Muscle of leg (tissue), 16 donors: ENCODE results near the gene SPDYE18. TPM values are rescaled to one million over a fixed set of nuclear protein-coding genes. Genes with fewer than 3 reads are reported as not detected.
"Not testable (repeated sequence)": the region's sequence is repeated elsewhere in the genome, so short reads cannot be mapped to it uniquely, and the experiment has no call there.

Experiments used
- DNase-seq: peaks from one replicate; pipeline ENCODE4 v3.0.0; 2013
- H3K27ac ChIP-seq: one replicate; pipeline ENCODE4 v1.5.1; 2013; ENCODE audit warnings: mild to moderate bottlenecking, low read length, control low read depth
- H3K27me3 ChIP-seq: one replicate; pipeline ENCODE4 v1.6.1; 2013; ENCODE audit warnings: low read length; ENCODE audit not compliant: control insufficient read depth, insufficient read depth
- H3K36me3 ChIP-seq: one replicate; pipeline ENCODE4 v1.6.1; 2013; ENCODE audit warnings: low read length; ENCODE audit not compliant: control insufficient read depth, insufficient read depth
- H3K4me1 ChIP-seq: one replicate; pipeline ENCODE4 v1.6.1; 2013; ENCODE audit warnings: low read length; ENCODE audit not compliant: control insufficient read depth, insufficient read depth
- H3K4me3 ChIP-seq: one replicate; pipeline ENCODE4 v1.5.1; 2013; ENCODE audit warnings: low read length, control low read depth
- H3K9me3 ChIP-seq: replicated peaks from 2 replicates; pipeline ENCODE4 v1.6.1; 2013; ENCODE audit warnings: low read depth, low read length; ENCODE audit not compliant: control insufficient read depth
- WGBS: methylation state at CpG from one replicate; pipeline ENCODE4 v1.1.5; 2013; ENCODE audit warnings: missing lambda C conversion rate; ENCODE audit not compliant: insufficient coverage; 5-methylcytosine and 5-hydroxymethylcytosine counted together
- long read RNA-seq, 11 donors: transcript quantifications; one replicate each; lab custom pipeline, GENCODE V29; 2026
- polyA plus RNA-seq, 8 donors: library from polyadenylated mRNA; unstranded; fragments of 120-200 nt; gene quantifications; one replicate each; pipeline versions ENCODE4 v1.2.1 to v1.2.3, GENCODE V29; 2013; ENCODE audit warnings: inconsistent platforms in 1 of 8, low replicate concordance in 1 of 8; ENCODE audit not compliant: insufficient read length in 8 of 8, insufficient read depth in 1 of 8
- total RNA-seq: library from RNA; stranded (reverse); fragments of 120-200 nt; gene quantifications from one replicate; pipeline ENCODE4 v1.2.4, GENCODE V29; 2013

Gene SPDYE18, protein sequence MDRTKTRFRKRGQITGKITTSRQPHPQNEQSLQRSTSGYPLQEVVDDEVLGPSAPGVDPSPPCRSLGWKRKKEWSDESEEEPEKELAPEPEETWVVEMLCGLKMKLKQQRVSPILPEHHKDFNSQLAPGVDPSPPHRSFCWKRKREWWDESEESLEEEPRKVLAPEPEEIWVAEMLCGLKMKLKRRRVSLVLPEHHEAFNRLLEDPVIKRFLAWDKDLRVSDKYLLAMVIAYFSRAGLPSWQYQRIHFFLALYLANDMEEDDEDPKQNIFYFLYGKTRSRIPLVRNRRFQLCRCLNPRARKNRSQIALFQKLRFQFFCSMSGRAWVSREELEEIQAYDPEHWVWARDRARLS
- 0.66 TPM for total RNA-seq
- under 1 TPM in 7 of 8 donors, not detected in 1; 0.15 to 0.85 (median 0.20) TPM for polyA plus RNA-seq
- long read RNA-seq, donor 1, result 0 reads
- long read RNA-seq, donor 2, result 0 reads
- long read RNA-seq, donor 3, result 0 reads
- long read RNA-seq, donor 4, result 0 reads
- long read RNA-seq, donor 5, result 0 reads
- long read RNA-seq, donor 6, result 0 reads
- long read RNA-seq, donor 7, result 0 reads
- long read RNA-seq, donor 8, result 0 reads
- long read RNA-seq, donor 9, result 0 reads
- long read RNA-seq, donor 10, result 0 reads
- long read RNA-seq, donor 11, result 0 reads

GRCh38 chr7:77062557-77062956 is at the start of gene SPDYE18:
Gene SPDYE18 (minus strand): TSS chr7:77062558. CDS start chr7:77060512, 2,046 bp downstream.
- H3K4me1 ChIP-seq, H3K27me3 ChIP-seq, H3K27ac ChIP-seq, H3K36me3 ChIP-seq, DNase-seq, H3K9me3 ChIP-seq, H3K4me3 ChIP-seq: not testable (repeated sequence)
- WGBS, result no CpG with 5 or more reads among the region's 4 CpGs

DNA sequence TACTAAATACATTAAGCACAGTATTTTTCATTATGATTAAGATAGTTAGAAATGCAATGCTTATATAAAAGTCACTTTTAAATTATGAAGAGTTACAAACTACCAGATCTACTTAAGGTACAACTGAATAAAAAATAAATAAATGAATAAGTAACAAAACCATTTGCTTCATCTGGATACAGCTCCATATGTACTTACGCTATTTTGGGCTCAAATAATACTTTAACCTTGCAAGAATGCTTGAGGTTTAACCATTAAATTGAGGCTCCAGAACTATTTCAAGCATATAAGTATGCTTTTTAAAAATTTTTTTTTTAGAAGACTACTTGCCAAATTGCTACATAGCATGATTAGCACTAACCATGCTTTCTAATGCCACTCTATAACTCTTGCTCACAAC is 46.0 kb upstream of the SPDYE18 start:
- not testable (repeated sequence) for H3K27ac ChIP-seq, H3K4me3 ChIP-seq, H3K9me3 ChIP-seq, H3K4me1 ChIP-seq, H3K27me3 ChIP-seq, H3K36me3 ChIP-seq, DNase-seq
- no CpG with 5 or more reads among the region's 1 CpG for WGBS

- H3K27ac ChIP-seq, DNase-seq, H3K27me3 ChIP-seq, H3K9me3 ChIP-seq, H3K4me3 ChIP-seq, H3K36me3 ChIP-seq, H3K4me1 ChIP-seq: not testable (repeated sequence)
- WGBS, result no CpG with 5 or more reads among the region's 3 CpGs
Measured at GRCh38 chr7:77107659-77108058, 45.3 kb upstream of the SPDYE18 start.

DNA sequence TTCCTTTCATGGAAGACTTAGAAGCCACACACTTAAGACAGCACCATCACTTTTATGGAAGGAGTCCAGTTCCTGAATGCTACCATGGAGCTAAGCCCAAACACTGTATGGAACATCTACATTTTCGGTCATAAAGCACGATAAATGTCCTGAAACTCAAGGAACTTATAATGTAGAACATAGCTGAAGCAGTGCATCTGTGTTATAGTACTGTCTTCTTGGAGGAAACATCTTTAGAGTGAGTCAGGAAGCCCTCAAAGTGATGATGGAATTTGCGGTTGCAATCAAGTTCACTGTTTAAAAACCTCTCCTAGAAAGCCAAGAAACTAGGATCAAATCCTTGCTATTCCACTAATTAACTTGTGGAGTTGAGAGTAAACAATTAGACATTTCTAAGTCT is 43.5 kb upstream of the SPDYE18 start:
- H3K27ac ChIP-seq, H3K4me1 ChIP-seq, DNase-seq, H3K36me3 ChIP-seq, H3K4me3 ChIP-seq, H3K27me3 ChIP-seq, H3K9me3 ChIP-seq: not testable (repeated sequence)
- 100% methylated on average over 1 of the region's 3 CpGs for WGBS

GRCh38 chr7:77102671-77103070 is 40.3 kb upstream of the SPDYE18 start:
- not testable (repeated sequence) for H3K36me3 ChIP-seq, H3K9me3 ChIP-seq, H3K27me3 ChIP-seq

GRCh38 chr7:77101187-77101586 is 38.8 kb upstream of the SPDYE18 start:
- not testable (repeated sequence) for H3K9me3 ChIP-seq, H3K4me3 ChIP-seq, H3K36me3 ChIP-seq, H3K4me1 ChIP-seq, H3K27ac ChIP-seq, H3K27me3 ChIP-seq, DNase-seq
- WGBS, result no CpG with 5 or more reads among the region's 1 CpG

More at GRCh38 chr7:77102671-77103070, 40.3 kb upstream of the SPDYE18 start:
- not testable (repeated sequence) for DNase-seq, H3K27ac ChIP-seq, H3K4me3 ChIP-seq, H3K4me1 ChIP-seq

GRCh38 chr7:77100501-77100900 is 38.1 kb upstream of the SPDYE18 start:
- not testable (repeated sequence) for H3K27ac ChIP-seq, H3K4me3 ChIP-seq, H3K36me3 ChIP-seq, H3K9me3 ChIP-seq, H3K27me3 ChIP-seq, DNase-seq, H3K4me1 ChIP-seq
- WGBS, result no CpG with 5 or more reads among the region's 3 CpGs

GRCh38 chr7:77092301-77092700 is 29.9 kb upstream of the SPDYE18 start:
- H3K9me3 ChIP-seq, H3K36me3 ChIP-seq, H3K27me3 ChIP-seq, H3K4me3 ChIP-seq, H3K27ac ChIP-seq, H3K4me1 ChIP-seq: not testable (repeated sequence)
- no CpG with 5 or more reads among the region's 2 CpGs for WGBS
- peak; percentile 39 for DNase-seq

DNA sequence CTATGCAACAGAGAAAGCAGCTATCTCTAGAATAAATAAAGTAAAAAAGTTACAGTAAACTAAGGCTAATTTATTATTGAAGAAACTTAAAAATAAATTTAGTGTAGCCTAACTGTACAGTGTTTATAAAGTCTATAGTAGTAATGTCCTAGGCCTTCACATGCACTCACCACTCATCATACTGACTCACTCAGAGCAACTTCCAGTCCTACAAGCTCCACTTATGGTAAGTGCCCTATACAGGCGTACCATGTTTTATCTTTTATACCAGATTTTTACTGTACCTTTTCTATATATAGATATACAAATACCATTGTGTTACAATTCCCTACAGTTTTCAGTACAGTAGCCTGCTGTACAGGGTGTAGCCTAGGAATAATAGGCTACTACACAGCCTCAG is 19.8 kb upstream of the SPDYE18 start:
- H3K27ac ChIP-seq, H3K36me3 ChIP-seq, H3K27me3 ChIP-seq, H3K4me1 ChIP-seq, H3K4me3 ChIP-seq, DNase-seq, H3K9me3 ChIP-seq: not testable (repeated sequence)
- WGBS, result no CpG with 5 or more reads among the region's 1 CpG

- H3K27ac ChIP-seq, DNase-seq, H3K4me3 ChIP-seq, H3K4me1 ChIP-seq, H3K9me3 ChIP-seq, H3K36me3 ChIP-seq, H3K27me3 ChIP-seq: not testable (repeated sequence)
- WGBS, result no CpG with 5 or more reads among the region's 2 CpGs
Measured at GRCh38 chr7:77080236-77080635, 17.9 kb upstream of the SPDYE18 start.
